BJ (cell line): Measurements from ENCODE around the gene PTPRE. TPM values are rescaled to one million over a fixed set of nuclear protein-coding genes. Genes with fewer than 3 reads are reported as not detected.

ENCODE experiments used
- CTCF ChIA-PET: fragments of 350-600 bp; formaldehyde crosslinking; extraction: SDS; loops from one replicate; lab custom pipeline; 2021; ENCODE audit warnings: antibody characterized with exemption, inconsistent platforms; lab: Yijun Ruan, JAX
- POLR2A ChIA-PET: fragments of 300-600 bp; sonication (Branson Sonifier 250); formaldehyde crosslinking; extraction: SDS; loops from one replicate; lab custom pipeline; 2021; ENCODE audit warnings: antibody characterized with exemption; lab: Charles Lee
- DNase-seq: peaks from one replicate; pipeline ENCODE4 v3.0.0-alpha.2; 2011; ENCODE audit warnings: low read depth
- H3K27me3 ChIP-seq: 2 replicates; pipeline ENCODE4 v1.6.0; 2011; ENCODE audit warnings: low read length; ENCODE audit not compliant: control insufficient read depth, insufficient read depth
- H3K36me3 ChIP-seq: 2 replicates; pipeline ENCODE4 v1.5.1; 2011; ENCODE audit warnings: low read length; ENCODE audit not compliant: control insufficient read depth, insufficient read depth
- H3K4me3 ChIP-seq: 2 replicates; pipeline ENCODE4 v1.5.1; 2011; ENCODE audit warnings: low read depth, mild to moderate bottlenecking, control low read depth, low read length
- CTCF ChIP-seq: IDR thresholded peaks from 2 replicates; pipeline ENCODE4 v1.5.1; 2011; ENCODE audit warnings: low read depth, mild to moderate bottlenecking, control low read depth, inconsistent platforms, low read length, moderate library complexity; ENCODE audit not compliant: insufficient read depth
- polyA plus RNA-seq: library from polyadenylated mRNA; depleted of rRNA; stranded (reverse); fragments of >200 nt; gene quantifications from 2 replicates; pipeline ENCODE4 v1.2.3, GENCODE V29; 2011

PTPRE gene
- polyA plus RNA-seq, 1 experiment = 0.09 TPM

- CTCF ChIA-PET = no interaction called here
- DNase-seq = no peak
- Histone ChIP-seq H3K27me3 (peaks cover under 1% of the 10 kb centered on the region; the same call in 1 of the 2 replicates), H3K36me3 (no peaks in the 10 kb centered on the region), H3K4me3 (no peak overlapping the region)
- POLR2A ChIA-PET = no interaction called here
- TF ChIP-seq CTCF = no peak
These were observed 24.0 kb upstream of the PTPRE start for GRCh38 chr10:127882801-127883459.

- no peak overlapping the region for H3K4me3 ChIP-seq
- ChIA-PET POLR2A (no interaction called here), CTCF (interaction anchor here (0.6 kb wide), 1 partner anchor 268 kb away, joined by 3 read pairs; no protein-coding TSS in a partner anchor)
- H3K27me3 ChIP-seq = peaks cover 3% of the 10 kb centered on the region; the same call in 1 of the 2 replicates
- no peak for DNase-seq
- H3K36me3 ChIP-seq = no peaks in the 10 kb centered on the region
- no peak for TF ChIP-seq CTCF
These were observed 23.4 kb upstream of the PTPRE start for GRCh38 chr10:127883516-127883915.

- CTCF ChIA-PET = no interaction called here
- no peak for DNase-seq
- H3K36me3 ChIP-seq = no peaks in the 10 kb centered on the region
- TF ChIP-seq CTCF = no peak
- POLR2A ChIA-PET = no interaction called here
- H3K27me3 ChIP-seq = peaks cover 3% of the 10 kb centered on the region; the same call in 1 of the 2 replicates
- no peak overlapping the region for H3K4me3 ChIP-seq
These were observed 22.4 kb upstream of the PTPRE start for GRCh38 chr10:127884501-127884900.

- Histone ChIP-seq H3K36me3 (no peaks in the 10 kb centered on the region), H3K4me3 (no peak overlapping the region), H3K27me3 (peaks cover 3% of the 10 kb centered on the region; the same call in 1 of the 2 replicates)
- no peak for TF ChIP-seq CTCF
- ChIA-PET POLR2A (no interaction called here), CTCF (interaction anchor here (1.0 kb wide), 1 partner anchor 20 kb away, joined by 3 read pairs; the partner anchor contains the start of gene PTPRE)
- DNase-seq = no peak
These were observed 20.4 kb upstream of the PTPRE start for GRCh38 chr10:127886371-127887051.

DNA sequence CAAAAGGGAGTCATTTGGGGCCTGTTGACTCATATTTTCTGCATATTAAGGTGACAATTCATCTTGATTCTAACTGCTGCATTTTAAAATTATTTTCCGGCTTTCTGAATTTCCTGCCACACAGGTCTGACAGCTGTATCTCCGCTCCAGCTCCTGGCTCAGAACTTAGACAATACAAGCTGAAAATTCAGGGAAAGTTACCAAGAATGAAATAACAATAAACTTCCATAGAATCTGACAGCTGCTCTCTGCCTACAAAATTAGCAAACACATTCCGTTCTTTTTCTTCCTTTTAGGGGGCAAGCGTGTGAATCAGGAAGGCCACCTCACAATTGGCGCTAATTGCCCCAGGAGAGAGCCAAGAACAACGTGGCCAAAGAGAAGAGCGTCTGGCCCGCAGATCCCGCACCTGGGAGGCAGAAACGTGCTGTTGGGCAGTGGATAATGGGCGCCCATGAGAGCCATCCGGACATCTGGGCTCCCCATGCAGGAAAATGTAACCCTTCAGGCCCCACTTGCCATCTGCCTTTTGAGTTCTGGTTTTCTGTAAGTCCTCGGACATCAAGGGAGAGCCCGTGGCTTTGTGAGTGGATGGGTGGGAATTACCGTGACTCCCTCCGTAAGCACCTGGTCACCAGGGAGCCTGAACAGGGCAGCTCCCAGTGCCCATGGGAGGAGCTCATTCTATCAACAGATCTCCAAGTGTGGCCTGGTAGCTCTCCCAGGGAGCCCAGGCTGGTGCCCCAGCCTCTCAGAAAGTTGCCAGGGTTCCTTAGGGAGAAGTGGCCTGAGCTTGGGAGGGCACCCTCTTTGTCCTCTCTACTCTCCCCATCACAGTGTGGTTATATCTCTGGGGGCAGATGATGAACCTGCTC, 19.1 kb upstream of the PTPRE start:
- no peak for DNase-seq
- ChIA-PET CTCF (no interaction called here), POLR2A (no interaction called here)
- no peak for TF ChIP-seq CTCF
- Histone ChIP-seq H3K36me3 (no peaks in the 10 kb centered on the region), H3K4me3 (no peak overlapping the region), H3K27me3 (peaks cover 3% of the 10 kb centered on the region; the same call in 1 of the 2 replicates)
